ENCODE results near the gene LSMEM2. TPM values are rescaled to one million over a fixed set of nuclear protein-coding genes. Genes with fewer than 3 reads are reported as not detected.

The LSMEM2 gene
- total RNA-seq, 4 donors from 2014 or later, result 0.30 TPM; not detected in 3

GRCh38 chr3:50233176-50233575 is 45.7 kb upstream of the LSMEM2 start:
- WGBS, result 81% methylated on average over 4 of the region's 4 CpGs
- DNase-seq (ENCODE audit: low spot score in 2 of 2), result no peak
- no peak overlapping the region for H3K27ac ChIP-seq

GRCh38 chr3:50235716-50236483 is 43.0 kb upstream of the LSMEM2 start, which contains the start of gene GNAI2:
GNAI2 (plus strand) TSS chr3:50236204; CDS start chr3:50236336, 132 bp downstream.
- Histone ChIP-seq H3K36me3 (peaks cover 5% of the 10 kb centered on the region), H3K27me3 (no peaks in the 10 kb centered on the region), H3K4me1 (peaks cover 59% of the 10 kb centered on the region), H3K4me3 (peak within 1 kb of the TSS; percentile 76), H3K27ac (peak within 1 kb of the TSS; percentile 85), H3K9me3 (no peaks in the 10 kb centered on the region)
- TF ChIP-seq POLR2A (IDR thresholded peaks at IDR 0.05), result peak; percentile 66 to 97
- TF ChIP-seq POLR2AphosphoS5 (IDR thresholded peaks at IDR 0.05), result peak in 2 of 3 donors; percentile 30 to 64
- TF ChIP-seq EP300 (IDR thresholded peaks at IDR 0.05), result no peak
- no peak for TF ChIP-seq CTCF (IDR thresholded peaks at IDR 0.05)
- WGBS, result 1% methylated on average over 15 of the region's 75 CpGs
- DNase-seq (ENCODE audit: low spot score in 2 of 2), result peak; percentile 99

More at GRCh38 chr3:50233176-50233575, 45.7 kb upstream of the LSMEM2 start:
- Histone ChIP-seq H3K4me1 (peaks cover 53% of the 10 kb centered on the region), H3K4me3 (no peak overlapping the region), H3K27me3 (no peaks in the 10 kb centered on the region), H3K36me3 (no peaks in the 10 kb centered on the region), H3K9me3 (no peaks in the 10 kb centered on the region)
- TF ChIP-seq POLR2AphosphoS5 (IDR thresholded peaks at IDR 0.05) (no peak), EP300 (IDR thresholded peaks at IDR 0.05) (no peak), CTCF (IDR thresholded peaks at IDR 0.05) (no peak), POLR2A (IDR thresholded peaks at IDR 0.05) (no peak)

GRCh38 chr3:50236484-50237132 is 42.3 kb upstream of the LSMEM2 start:
- no peak for TF ChIP-seq POLR2A (IDR thresholded peaks at IDR 0.05)
- TF ChIP-seq POLR2AphosphoS5 (IDR thresholded peaks at IDR 0.05), result no peak
- TF ChIP-seq CTCF (IDR thresholded peaks at IDR 0.05), result no peak
- no peak for TF ChIP-seq EP300 (IDR thresholded peaks at IDR 0.05)
- 1% methylated on average over 12 of the region's 13 CpGs for WGBS
- Histone ChIP-seq H3K4me3 (peak overlapping the region; percentile 76), H3K4me1 (peaks cover 66% of the 10 kb centered on the region), H3K27me3 (no peaks in the 10 kb centered on the region), H3K36me3 (peaks cover 5% of the 10 kb centered on the region), H3K9me3 (no peaks in the 10 kb centered on the region), H3K27ac (peak overlapping the region; percentile 85)
- DNase-seq (ENCODE audit: low spot score in 2 of 2), result no peak

- Histone ChIP-seq H3K27me3 (no peaks in the 10 kb centered on the region), H3K4me3 (peak overlapping the region; percentile 76), H3K4me1 (peaks cover 72% of the 10 kb centered on the region), H3K36me3 (peaks cover 5% of the 10 kb centered on the region), H3K9me3 (no peaks in the 10 kb centered on the region), H3K27ac (peak overlapping the region; percentile 85)
- DNase-seq (ENCODE audit: low spot score in 2 of 2), result no peak
- TF ChIP-seq POLR2A (IDR thresholded peaks at IDR 0.05) (no peak), EP300 (IDR thresholded peaks at IDR 0.05) (no peak), CTCF (IDR thresholded peaks at IDR 0.05) (no peak), POLR2AphosphoS5 (IDR thresholded peaks at IDR 0.05) (no peak)
- WGBS, result 8% methylated on average over 7 of the region's 7 CpGs
Observed at GRCh38 chr3:50237133-50237651, 41.7 kb upstream of the LSMEM2 start.
